ENCODE data around the gene LRRC17.
"Not testable (repeated sequence)": the region's sequence is repeated elsewhere in the genome, so short reads cannot be mapped to it uniquely, and the experiment has no call there.

Gene LRRC17

DNA sequence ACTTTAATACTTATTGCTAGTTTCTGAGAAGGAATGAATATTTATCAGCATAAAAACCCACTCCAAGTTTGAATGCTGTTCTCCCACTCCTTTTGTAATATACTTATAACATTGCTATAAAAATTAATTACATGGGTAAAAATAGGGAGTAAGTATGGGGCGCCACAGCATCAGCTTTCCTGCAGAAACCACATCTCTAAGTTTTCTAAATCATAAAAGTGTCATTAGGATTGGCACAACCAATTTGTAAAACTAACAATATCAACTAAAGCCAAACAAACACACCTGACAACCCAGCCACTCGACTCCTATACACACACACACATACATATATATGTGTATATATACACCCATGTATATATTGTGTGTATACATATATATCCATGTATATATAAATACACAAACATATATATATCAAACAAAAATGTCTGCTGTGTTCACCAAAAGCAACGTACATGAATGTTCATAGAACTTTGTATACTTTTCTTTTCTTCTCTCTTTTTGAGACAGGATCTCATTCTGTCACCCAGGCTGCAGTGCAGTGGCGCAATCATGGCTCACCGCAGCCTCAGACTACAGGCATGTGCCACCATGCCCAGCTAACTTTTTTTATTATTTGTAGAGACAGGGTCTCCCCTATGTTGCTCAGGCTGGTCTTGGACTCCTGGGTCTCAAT, 14.8 kb upstream of the LRRC17 start:
- DNase-seq = peak; percentile 44

DNA sequence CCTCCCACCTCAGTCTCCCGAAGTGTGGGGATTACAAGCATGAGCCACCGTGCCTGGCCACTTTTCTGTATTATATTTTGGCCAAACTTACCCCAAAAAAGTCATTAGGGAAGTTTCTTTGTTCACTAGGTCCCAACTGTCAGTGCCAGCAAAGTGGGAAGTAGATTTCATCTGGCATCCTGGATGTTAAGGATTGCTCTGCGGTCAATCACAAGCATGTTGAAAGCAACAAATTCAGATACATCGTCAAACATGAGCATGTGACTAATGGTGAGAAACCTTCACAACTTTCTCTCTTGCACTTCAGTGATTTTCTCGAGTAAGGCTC, 14.3 kb upstream of the LRRC17 start:
- DNase-seq = peak; percentile 57

DNA sequence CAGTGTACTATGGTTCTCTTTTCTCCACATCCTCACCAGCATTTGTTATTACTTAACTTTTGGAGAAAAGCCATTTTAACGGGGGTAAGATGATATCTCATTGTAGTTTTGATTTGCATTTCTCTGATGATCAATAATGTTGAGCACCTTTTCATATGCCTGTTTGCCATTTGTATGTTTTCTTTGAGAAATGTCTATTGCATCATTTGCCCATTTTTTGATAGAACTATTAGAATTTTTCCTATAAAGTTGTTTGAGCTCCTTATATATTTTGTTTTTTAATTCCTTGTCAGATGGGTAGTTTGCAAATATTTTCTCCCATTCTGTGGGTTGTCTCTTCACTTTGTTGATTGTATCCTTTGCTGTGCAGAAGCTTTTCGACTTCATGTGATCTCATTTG, 10.7 kb upstream of the LRRC17 start:
- DNase-seq = not testable (repeated sequence)

DNA sequence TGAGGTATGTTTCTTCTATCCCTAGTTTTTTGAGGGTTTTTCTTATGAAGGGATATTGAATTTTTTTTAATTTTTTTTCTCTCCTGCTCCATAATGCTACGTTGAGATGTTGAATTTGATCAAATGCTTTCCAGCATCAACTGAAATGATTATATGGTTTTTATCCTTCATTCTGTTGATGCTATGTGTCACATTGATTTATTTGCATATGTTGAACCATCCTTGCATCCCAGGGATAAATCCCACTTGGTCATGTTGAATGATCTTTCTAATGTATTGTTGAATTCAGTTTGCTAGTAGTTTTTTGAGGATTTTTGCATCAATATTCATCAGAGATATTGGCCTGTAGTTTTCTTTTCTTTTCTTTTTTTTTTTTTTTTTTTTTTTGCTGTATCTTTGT, 9.2 kb upstream of the LRRC17 start:
- not testable (repeated sequence) for DNase-seq

DNA sequence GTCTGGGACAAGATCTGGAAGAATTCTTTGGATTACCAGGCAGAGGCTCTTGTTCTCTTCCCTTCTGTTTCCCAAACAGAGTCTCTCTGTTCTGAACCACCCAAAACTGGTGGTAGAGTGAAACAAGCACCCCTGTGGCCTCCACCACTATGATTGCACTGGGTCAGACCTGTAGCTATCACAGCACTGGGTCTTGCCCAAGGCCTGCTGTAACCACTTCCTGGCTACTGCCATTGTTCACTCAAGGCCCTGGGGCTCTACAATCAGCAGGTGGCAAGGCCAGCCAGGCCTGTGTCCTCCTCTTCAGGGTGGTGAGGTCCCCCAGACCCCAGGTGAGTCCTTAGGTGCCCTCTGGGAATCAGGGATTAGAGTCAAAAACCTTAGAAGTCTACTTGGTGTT, 4.1 kb upstream of the LRRC17 start:
- no peak for DNase-seq

DNA sequence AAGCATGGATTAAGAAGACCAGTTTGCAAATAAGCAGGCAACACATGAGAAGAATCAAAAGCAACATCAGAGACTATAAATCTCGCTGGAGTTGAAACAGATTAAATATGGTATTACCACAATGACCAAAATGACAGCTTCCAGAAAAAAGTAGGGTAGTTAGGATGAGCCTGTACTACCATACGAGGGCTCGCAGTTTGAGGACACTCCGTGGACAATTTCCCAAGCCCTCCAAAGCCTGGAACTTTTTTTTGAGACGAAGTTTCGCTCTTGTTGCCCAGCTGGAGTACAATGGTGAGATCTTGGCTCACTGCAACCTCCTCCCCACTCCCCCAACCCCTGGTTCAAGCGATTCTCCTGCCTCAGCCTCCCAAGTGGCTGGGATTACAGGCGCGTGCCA, 1.0 kb downstream of the LRRC17 start:
- no peak for DNase-seq

GRCh38 chr7:102914585-102914984, 1.8 kb downstream of the LRRC17 start:
- DNase-seq = no peak

GRCh38 chr7:102916426-102916825, 3.6 kb downstream of the LRRC17 start:
- DNase-seq = no peak

DNA sequence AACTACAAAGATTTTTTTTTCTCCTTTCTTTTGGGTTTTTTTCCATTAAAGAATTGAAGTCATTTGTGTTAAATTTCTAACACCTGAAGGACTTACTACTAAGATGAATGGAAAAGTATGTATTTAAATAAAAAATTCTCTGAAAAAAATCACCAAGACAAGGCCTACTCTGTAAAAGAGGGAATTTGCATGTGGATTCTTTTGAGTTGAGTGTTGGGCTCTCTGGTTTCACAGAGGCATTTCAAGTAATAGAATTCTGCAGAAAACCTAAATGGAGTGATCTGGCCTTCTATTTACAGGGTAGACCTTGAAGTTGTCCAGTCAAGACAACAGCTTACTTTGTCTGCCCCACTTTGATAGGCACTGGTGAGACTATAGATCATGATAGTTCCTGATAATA, 4.1 kb downstream of the LRRC17 start:
- DNase-seq = no peak

DNA sequence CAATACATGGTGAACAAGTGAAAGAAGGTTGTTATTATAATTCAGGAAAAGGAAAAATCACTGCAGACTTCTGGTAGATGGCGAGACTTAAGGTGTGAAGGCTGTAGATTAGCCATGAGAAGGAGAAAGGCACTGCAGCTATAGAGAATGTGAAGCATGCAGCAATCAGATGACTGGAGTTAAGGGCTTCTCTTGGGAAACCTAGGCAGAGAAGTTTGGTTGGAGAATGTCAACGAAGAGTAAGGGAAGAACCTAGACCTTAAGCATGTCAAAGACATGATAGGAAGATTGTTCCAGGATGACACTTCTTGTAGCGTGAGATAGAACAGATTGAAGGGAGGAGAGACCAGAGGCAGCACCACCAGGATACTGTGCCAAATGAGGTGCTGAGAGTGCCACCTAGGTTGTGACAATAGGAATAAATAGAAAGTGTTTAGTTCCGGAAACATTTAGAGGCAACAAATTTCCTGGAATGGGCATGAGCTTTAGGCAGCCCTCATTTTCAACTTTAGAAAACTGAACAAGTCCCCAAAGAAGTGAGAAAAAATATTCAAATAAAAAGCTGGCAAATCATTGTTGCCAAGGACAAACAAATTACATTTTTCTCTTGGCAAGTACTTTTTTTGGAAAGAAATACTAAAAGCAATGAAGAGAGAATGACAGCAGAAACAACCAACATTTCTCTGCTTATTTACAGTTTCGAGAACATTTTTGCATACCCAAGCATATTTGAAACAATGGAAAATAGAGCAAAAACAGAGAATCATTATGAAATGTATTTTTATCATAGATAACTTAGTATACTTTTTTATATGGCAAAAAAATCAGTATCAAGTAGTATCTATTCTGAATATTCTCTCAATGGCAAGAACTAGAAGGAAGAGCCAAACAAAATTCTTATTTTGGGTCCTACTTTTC, 4.9 kb downstream of the LRRC17 start:
- no peak for DNase-seq

GRCh38 chr7:102918845-102919244, 6.0 kb downstream of the LRRC17 start:
- no peak for DNase-seq

- no peak for DNase-seq
These were observed 13.4 kb downstream of the LRRC17 start for GRCh38 chr7:102925976-102926782.

DNA sequence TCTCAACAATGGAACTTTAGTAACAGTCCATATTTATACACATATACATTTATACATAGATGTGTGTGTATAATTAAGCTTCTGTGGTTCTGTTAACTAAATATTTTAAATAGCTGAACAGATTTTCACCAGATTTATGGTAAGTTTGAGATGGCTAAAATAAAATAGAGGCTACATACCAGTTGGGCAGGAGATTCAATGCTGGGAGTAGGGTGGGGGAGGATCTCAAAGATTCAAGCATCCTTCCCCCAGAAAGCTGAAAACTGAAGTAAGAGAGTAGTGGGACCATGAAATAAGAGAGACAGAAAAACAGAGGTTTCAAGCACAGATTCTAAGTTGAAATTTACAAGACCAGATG, 14.0 kb downstream of the LRRC17 start:
- no peak for DNase-seq

DNA sequence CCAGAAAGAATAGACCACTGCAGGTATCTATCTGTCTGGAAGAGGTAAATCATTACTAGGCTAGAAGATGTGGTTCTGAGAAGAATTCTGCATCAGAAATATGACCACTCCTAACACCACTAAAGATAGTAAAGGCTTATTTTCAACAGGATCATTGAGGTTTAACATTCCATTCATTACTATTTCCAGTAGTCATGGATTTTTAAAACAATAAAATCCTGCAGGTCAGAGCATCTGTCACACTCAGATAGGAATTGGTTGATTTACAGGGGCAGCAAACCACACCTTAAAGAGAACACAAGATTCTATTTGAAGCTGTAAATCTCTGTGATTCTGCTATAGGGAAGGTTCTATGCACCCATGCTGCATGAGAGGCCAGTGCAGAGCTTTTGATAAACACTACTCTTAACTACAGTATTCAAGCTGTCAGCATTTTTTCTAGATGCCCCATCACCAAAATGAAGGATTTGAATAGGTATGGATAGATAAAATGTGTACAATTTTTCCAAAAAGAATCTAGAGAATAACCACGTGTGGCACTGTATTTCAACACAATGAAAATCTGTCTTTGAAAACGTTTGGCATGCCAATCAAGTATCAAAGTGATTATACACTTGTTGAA, 14.6 kb downstream of the LRRC17 start:
- DNase-seq = no peak

GRCh38 chr7:102931757-102932156, 19.0 kb downstream of the LRRC17 start:
- DNase-seq = no peak

- DNase-seq = no peak
These were observed 21.0 kb downstream of the LRRC17 start for GRCh38 chr7:102933763-102934162.

GRCh38 chr7:102934239-102934638, 21.4 kb downstream of the LRRC17 start:
- no peak for DNase-seq

- no peak for DNase-seq
These were observed 21.9 kb downstream of the LRRC17 start for GRCh38 chr7:102934701-102935100.

- peak; percentile 47 for DNase-seq
These were observed 22.8 kb downstream of the LRRC17 start for GRCh38 chr7:102935450-102936115.

DNA sequence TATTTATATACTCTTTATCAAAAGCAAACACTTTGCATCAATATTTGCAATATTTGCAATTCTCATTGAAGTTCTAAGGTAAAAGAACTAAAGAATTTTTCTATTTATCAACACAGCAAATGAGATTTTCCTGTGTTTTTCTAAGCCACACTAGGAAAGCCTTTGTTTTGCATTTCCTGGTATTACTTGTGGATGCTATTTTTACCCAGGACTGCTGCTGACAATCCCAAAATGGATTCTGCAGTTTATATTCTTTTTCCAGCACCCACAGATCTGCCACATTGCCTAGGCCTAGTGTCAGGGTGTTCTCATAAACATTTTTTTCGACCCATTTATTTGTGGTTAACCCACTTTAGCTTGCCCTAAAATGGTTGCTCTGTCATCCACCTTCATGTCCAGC, 25.9 kb downstream of the LRRC17 start:
- no peak for DNase-seq

GRCh38 chr7:102942181-102942866, 29.5 kb downstream of the LRRC17 start:
- no peak for DNase-seq

DNA sequence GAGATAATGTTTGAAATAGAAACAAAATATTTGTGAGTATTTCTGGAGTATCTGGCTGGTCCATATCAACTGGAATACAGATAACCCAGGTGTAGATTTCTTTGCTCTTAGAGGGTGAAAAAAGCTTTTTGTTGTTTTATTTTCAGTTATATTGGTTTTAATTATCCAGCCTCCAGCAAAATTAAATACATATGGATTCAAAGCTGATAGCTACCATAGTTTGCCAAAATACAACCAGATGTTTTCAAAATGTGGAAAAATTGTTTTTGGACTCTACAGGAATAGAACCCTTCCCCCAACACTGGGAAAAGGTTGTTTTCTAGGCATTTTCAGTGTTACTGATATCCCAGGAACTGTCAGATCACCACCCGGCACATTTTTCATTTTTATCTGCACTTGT, 30.1 kb downstream of the LRRC17 start:
- DNase-seq = no peak

Data from inflammatory macrophage treated with lipopolysaccharide for 4 hours (primary cell).